Activated T-cell treated with anti-CD3 and anti-CD28 coated beads for 1 hour (primary cell): Measurements from ENCODE around the gene JOSD1.
"Not testable (repeated sequence)": the region's sequence is repeated elsewhere in the genome, so short reads cannot be mapped to it uniquely, and the experiment has no call there.

Source experiments
- DNase-seq: peaks from one replicate; pipeline ENCODE4 v3.0.0-alpha.2; 2020; ENCODE audit warnings: low read depth

Gene JOSD1

DNA sequence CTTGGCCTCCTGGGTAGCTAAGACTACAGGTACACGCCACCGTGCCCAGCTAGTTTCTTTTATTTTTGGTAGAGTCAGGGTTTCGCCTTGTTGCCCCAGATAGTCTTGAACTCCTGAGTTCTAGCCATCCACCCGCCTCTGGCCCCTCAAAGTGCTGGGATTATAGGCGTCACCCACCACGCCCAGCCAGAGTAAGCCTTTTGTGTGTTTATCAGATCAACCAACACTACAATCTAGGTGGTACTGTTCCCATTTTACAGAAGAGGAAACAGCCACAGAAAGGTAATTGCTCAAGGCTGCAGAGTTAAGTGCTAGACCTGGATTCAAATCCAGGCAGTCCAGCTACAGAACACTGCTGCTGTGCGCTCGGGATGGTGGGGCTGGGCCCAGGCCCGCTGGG, 15.8 kb downstream of the JOSD1 start:
- no peak for DNase-seq

DNA sequence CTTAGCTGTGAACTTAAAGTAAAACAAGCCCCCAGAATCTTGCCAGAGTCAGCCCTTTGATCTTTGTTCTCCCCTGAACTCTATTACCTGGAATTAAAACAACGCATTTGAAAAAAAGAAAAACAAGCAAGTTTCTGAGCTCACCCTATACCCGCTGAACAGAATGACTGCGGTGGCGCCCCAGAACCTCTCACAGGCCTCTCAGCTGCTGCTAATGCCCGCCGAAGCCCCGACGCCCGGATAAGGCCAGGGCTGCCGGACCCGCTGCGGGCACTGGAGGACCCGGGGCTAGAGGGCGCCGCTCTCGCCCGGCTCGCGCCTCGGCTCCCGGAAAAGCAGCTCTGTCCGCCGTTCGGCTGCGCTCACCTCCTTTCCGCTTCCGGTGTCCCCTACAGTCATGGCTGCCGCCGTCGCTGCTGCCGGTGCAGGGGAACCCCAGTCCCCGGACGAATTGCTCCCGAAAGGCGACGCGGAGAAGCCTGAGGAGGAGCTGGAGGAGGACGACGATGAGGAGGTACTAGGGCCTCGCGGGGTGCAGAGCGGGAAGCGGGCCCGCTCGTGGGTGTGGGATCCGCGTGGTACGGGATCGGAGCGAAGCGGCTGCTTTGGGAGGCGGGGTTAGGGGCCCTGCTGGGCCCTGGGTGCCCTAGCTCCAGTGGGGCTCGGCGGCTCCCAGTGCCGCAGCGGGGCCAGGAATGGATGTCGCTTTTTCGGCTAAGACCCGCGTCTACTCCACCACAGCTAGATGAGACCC, 19.0 kb downstream of the JOSD1 start, which contains the start of gene TOMM22:
Gene TOMM22, plus strand, starts transcription at position 376 of the 754 bp plus-strand sequence. Its CDS starts 22 bp downstream, at position 398.
- DNase-seq = peak; percentile 70

DNA sequence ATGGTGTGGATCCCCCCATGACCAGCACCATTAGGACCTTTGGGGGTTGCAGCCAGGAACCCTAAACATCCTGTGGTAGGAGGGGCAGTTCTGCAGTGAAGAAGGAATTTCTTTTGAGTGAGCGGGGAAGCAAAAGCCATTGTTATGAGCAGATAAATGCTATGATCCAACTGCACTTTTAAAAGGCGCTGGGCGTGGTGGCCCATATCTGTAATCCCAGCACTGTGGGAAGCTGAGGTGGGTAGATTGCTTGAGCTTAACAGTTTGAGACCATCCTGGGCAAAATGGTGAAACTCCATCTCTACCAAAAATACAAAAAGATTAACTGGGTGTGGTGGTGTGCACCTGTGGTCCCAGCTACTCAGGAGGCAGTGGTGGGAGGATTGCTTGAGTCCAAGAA, 24.9 kb downstream of the JOSD1 start:
- DNase-seq = no peak

DNA sequence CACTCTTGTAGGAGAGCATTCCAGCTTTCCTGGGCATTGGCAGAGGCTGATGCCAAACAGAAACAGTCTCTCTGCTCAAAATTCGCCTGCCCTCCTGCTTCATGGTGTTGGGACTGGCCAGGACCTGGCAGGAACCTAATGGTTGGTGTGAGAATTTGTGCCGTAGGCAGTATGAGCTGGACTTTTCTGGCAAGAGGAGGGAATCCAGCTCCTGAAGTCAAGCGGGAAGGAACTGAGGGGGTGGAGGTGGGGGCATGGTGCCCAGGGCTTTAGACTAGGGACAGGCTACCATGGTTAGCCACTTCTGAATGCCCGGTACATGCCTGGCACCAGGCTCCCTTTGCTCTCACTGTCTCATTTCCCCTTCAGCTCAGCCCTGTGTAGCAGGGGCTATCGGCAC, 25.9 kb downstream of the JOSD1 start:
- no peak for DNase-seq

DNA sequence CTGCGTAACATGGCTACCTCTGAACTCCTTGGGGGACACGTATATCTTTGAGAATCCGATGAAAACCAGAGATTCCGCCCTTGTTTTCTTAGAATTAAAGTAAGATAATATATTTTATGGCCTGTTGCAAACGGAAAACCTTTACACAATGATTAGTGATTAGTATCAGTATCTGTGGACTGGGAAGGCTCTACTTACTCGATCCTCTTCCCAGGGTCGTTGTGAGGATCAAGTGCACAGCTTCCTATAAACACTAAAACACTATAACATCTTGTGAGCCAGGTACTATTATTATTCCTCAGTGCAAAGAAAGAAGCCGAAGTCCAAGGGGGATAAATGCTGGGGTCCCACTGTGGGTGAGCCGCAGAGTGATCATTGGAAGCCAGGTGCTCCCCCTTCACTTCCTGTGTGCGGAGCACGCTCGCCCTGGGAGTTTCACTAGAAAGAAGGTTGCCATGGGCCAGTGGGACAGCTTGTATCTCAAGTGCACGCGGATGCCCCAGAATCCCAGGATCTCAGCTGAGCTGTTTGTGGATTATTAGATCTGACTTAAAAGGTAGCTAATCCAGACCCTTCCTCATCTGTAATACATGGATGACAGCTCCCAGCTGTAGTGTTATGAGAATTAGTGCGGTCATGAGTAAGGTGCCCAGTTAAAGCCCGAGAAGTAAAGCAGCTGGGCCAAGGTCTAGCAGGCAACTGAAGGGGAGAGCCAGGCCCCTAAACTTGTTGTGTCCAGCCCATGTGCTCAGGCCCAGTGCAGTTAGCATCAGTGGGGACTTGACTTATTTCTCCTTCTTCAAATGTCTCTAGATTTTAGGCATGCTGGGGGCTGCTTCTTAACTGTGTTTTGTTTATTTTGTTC, 43.5 kb downstream of the JOSD1 start:
- peak; percentile 14 for DNase-seq

DNA sequence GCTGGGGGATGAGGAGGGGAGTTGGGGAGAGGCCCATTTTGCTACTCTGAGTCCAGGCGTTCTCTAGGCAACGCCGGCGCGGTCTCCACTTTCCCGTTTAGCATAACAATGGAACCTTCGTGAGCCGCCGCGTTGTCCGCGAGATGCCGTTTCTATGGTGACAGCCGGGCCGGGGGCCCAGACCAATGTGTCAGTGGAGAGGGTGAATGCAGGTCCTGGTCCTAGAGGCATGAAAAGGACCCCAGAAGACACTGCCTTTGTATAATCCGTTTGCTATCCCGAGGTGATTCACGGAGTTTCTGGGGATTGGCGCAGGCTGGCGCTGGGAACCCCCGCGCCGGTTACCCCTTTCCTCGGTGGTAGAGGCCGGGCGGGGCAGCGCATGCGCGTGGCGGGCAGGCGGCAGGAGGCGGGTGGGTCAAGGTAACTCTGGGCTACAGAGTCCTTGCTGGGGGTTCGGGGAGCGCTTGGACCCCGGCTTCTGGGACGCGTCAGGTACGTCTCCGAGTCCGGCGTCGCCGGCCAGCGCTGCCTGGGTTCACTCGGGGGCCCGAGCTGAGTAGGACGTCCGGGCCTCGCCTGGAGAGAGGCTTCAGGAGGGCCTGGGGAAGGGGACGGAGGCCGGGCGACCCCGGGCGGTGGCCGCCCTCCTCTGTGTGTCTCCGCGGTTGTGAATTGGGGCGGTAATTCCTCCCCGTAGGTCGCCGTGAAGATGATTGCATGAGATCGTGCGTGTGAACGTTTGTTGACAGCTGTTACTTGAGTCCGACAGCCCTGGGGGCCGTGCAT, 44.3 kb downstream of the JOSD1 start, which contains the start of the genes CBY1 and FAM227A:
Gene CBY1, plus strand, starts transcription at position 383 of the 789 bp plus-strand sequence. CDS start 11,417 bp downstream, outside the sequence.
Gene FAM227A, minus strand, starts transcription at position 137 of the 789 bp plus-strand sequence. CDS start 6,224 bp downstream, outside the sequence.
- peak; percentile 84 for DNase-seq

DNA sequence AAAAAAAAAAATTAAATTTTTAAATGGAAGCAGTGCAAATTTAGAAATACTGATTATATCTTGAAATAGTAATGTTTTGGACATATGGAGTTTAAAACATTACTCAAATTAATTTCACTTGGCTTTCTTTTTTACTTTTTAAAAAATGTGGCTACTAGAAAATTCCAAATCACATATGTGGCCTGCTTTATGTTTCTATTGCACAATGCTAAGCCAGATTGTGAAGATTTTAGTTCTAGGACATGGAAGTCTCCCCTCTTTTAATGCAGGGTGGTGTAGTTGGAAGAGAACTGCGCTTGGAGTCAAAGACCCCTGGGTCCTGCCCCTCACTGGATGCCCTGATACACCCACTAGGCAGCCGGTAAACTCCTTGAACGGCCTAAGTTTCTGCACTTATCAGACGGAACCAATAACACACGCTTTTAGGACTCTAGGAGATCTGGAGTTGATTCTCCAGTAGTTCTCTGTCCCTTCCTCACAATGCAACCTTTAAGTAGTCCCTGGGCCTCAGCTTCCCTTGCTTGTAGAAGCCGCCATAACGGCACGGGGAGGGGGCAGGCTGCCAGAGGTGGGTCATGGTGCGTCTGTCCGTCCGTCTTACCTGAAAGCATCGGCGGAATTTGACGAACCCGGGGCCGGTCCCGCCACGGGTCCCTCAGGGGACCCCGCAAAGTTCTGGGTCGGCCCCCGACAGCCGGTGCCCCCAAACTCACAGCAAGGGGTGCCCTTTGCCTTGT, 45.1 kb downstream of the JOSD1 start:
- no peak for DNase-seq

DNA sequence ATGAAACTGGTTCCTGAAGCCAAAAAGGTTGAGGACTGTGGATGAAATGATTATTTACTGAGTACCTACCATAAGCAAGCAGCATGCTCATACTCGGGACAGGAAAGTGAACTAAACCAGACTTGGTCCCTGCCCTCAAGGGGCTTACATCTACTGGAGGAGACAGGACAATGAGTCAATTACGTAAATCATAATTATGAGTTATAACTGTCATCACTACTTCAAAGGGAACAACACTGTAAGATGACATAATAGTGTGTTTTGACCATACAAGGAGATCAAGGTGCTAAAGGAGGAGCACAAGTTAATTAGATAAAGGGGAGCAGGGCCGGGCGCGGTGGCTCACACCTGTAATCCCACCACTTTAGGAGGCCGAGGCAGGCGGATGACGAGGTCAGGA, 47.0 kb downstream of the JOSD1 start:
- no peak for DNase-seq

DNA sequence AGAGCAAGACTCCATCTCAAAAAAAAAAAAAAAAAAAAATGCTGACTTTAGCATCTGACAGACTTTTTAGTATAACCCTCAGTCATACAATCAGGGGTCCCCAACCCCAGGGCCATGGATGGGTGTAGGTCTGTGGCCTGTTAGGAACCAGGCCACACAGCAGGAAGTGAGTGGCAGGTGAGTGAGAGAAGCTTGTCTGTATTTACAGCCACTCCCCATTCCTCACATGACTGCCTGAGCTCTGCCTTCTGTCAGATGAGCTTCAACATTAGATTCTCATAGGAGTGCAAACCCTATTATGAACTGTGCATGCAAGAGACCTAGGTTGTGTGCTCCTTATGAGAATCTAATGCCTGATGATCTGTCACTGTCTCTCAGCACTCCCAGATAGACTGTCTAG, 47.9 kb downstream of the JOSD1 start:
- DNase-seq = no peak

DNA sequence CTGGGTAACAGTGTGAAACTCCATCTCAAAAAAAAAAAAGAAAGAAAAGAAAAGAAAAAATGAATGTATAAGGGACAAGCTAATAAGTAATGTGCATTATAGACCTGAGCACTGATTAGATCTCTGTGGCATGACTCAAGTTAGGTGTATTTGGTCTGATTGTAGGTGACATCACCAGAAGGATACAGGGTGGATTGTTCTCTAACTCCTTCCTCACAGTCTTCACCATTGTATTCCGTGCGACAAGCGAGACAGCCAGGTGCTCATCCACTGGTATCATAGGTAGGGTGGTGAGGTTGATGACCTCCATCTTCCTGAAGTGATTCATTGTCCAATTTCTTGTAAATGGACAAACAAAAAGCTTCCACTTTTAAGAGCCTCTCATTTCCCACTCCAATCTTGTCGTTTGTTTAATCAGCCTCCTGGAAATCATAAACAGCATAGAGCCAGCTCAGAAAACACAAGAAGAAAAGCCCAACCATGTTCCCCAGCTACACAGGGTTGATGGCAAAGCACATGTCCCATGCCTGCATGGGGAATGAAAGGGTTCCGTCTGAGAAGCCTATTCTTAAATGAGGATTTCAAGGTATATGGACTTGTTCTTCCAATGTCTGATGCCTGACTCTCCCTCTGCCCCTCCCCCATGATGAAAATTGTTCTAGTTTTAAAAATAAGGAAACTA, 50.8 kb downstream of the JOSD1 start:
- no peak for DNase-seq

DNA sequence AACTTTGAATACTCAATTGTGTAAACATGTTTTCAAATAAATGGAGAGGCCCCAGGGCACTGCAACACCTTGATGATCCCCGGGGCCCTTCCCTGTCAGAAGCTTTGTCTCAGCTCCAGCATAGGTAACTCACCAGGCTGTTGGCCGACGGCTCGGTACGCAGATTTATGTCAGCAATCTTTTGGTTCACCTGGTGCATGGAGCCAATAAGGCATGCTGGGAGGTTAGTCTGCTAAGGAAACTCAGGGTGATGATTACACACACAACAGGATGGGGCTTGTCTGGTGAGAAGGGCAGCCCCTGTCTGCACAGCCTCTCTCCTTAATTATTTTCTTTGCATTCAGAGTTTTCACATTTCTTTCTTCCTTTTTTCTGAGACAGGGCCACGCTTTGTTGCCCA, 55.3 kb downstream of the JOSD1 start:
- DNase-seq = no peak

DNA sequence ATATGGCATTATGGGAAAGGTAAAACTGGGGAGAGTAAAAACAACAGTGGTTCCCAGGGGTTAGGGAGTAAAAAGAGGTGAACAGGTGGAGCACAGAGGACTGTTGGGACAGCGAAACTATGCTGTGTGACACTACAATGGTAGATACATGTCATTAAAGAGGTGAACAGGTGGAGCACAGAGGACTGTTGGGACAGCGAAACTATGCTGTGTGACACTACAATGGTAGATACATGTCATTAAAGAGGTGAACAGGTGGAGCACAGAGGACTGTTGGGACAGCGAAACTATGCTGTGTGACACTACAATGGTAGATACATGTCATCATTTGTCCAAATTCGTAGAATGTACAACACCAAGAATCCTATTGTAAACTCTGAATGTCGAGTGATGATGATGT, 56.5 kb downstream of the JOSD1 start:
- DNase-seq = not testable (repeated sequence)

DNA sequence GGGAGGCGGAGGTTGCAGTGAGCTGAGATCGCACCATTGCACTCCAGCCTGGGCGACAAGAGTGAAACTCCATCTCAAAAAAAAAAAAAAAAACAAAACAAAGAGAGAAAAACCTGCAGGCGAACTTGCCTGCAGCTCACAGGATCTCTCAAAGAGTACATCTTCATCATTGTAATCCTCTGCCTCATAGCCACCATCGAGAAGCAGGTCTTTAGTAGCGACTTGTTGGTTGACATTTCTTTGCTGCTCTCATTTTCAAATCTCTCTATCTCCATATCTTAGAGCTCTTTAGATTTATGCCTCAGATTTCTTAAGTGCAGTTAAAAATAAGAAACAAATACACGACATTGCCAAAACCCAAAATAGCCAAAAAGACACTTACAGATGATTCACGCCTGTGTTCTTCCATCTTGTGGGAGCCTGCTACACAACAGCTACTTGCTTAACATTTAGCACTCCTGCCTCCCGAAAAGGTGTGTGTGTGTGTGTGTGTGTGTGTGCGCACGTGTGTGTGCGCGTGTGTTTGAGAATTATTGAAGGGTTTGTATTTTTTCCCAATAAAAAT, 59.2 kb downstream of the JOSD1 start:
- no peak for DNase-seq

DNA sequence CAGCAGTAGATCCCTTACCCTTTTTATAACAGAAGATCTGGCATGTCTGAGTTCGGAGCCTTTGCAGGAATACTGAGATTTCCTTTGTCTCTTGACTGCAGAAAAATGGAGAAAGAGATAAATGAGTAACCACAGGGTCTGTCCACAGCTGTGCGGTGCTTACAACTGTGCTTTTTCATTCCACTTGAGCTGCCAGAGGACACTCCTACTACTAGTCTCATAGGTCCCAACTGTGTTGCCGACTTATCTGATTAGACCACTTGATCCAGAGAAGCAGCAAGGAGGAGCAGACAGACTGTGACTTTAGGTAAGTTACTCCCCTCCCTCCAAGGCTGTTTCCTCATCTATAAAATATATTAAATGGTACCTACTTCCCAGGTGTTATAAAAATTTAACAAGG, 62.0 kb downstream of the JOSD1 start:
- no peak for DNase-seq

DNA sequence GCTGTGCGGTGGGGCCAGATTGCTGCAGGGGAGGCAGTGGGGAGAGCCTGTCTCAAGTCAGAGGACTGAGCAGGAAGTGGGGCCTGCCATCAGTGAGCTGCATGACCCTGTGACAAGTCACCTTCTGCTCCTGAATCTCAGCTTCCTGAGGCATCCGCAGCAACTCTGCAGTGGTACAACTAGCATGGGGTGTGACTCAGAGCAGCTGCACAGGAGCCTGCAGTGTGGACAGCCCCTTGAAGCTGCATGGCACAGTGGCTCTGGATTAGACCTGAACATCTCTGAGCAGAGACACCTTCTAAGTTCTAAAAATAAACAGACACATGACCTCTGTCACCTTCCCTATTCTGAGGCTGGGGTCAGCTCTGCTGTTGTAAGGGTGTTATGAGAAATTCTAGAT, 62.5 kb downstream of the JOSD1 start:
- no peak for DNase-seq
